Gastrocnemius medialis (tissue), 4 donors: Measurements from ENCODE around the gene POU2AF1. TPM values are rescaled to one million over a fixed set of nuclear protein-coding genes. Genes with fewer than 3 reads are reported as not detected.

Experiments used
- ATAC-seq, 2 donors: fragments of 150-250 bp; one replicate each; pipeline ENCODE4 v1.9.1; 2016
- DNase-seq, 2 donors: peaks; one replicate each; pipeline ENCODE4 v3.0.0-alpha.2; 2019
- H3K27ac ChIP-seq, 4 donors: fragments of 200-600 bp; sonication (generic); 1 replicate in 1 of 4; 2 replicates in 3 of 4; pipeline ENCODE4 v1.5.1; 2016 to 2018; ENCODE audit warnings: mild to moderate bottlenecking in 2 of 4, moderate library complexity in 1 of 4
- H3K27me3 ChIP-seq, 3 donors: fragments of 200-600 bp; sonication (generic) in 2 of 3; 1 replicate in 1 of 3; 2 replicates in 2 of 3; pipeline versions ENCODE4 v1.5.1 to v1.6.0; 2016 to 2019; ENCODE audit warnings: mild to moderate bottlenecking in 1 of 3, moderate library complexity in 1 of 3
- H3K36me3 ChIP-seq, 2 donors: fragments of 200-600 bp; sonication (generic) in 1 of 2; one replicate each; pipeline ENCODE4 v1.5.1; 2017 to 2018
- H3K4me1 ChIP-seq, 2 donors: fragments of 200-600 bp; sonication (generic) in 1 of 2; one replicate each; pipeline ENCODE4 v1.5.1; 2016 to 2017; ENCODE audit warnings: mild to moderate bottlenecking in 2 of 2
- H3K4me3 ChIP-seq, 4 donors: fragments of 200-600 bp; sonication (generic) in 3 of 4; 1 replicate in 1 of 4; 2 replicates in 3 of 4; pipeline ENCODE4 v1.5.1; 2016 to 2019; ENCODE audit warnings: mild to moderate bottlenecking in 2 of 4
- H3K9me3 ChIP-seq, 3 donors: fragments of 200-600 bp; sonication (generic) in 2 of 3; 1 replicate in 1 of 3; 2 replicates in 2 of 3; pipeline ENCODE4 v1.5.1; 2016 to 2019
- POLR2A ChIP-seq, 2 donors: fragments of 450-650 bp; IDR thresholded peaks; one replicate each; pipeline ENCODE4 v1.6.1; 2017; ENCODE audit warnings: antibody characterized with exemption in 2 of 2, mild to moderate bottlenecking in 2 of 2, moderate library complexity in 2 of 2
- in situ Hi-C, 4 donors: fragments of 200-750 bp; cut with MboI; loops; one replicate each; pipeline versions ENCODE4 v1.15.0 to v1.8.0; 2017; ENCODE audit warnings: low sequenced_read_pairs in 4 of 4
- intact Hi-C: fragments of 100-400 bp; cut with DNase I; formaldehyde crosslinking; loops from one replicate; pipeline ENCODE4 v1.15.1; 2023; ENCODE audit warnings: low total_unique reads
- total RNA-seq, 4 donors: library from RNA; depleted of rRNA; stranded (reverse); fragments of >200 nt; gene quantifications; one replicate each; pipeline versions ENCODE4 v1.1.0 to v1.2.3, GENCODE V29; 2016
- TF ChIP-seq, protein P1 (sequence below), 5 experiments: fragments of 450-650 bp in 3 of 5; fragments of 200-600 bp in 2 of 5; sonication (generic) in 2 of 5; IDR thresholded peaks in 4 of 5; conservative IDR thresholded peaks in 1 of 5; 1 replicate in 4 of 5; 2 replicates in 1 of 5; pipeline ENCODE4 v1.5.1; 2016 to 2019; ENCODE audit warnings: antibody characterized with exemption in 5 of 5, mild to moderate bottlenecking in 3 of 5, moderate library complexity in 3 of 5

POU2AF1 gene
- total RNA-seq, 4 donors from 2014 or later: 0.29 to 0.78 TPM; not detected in 2

DNA sequence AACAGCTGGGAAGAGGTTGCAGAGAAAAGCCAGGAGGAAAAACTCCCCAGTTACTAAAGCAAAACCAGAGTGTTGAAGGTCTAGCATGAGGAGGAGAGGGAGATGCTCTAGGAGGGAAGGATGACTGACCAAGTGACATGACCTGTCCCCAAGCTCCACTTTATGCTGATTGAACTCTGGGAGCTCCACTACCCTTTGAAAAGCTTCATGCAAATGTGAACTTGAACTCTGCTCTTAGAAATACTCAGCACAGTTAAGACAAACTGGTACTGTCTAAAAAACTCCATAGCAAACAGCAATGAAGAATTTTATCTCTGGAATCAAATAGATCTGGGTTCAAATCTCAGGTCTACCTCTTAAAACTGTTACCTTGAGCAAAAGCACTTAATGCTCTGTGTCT, 14.5 kb upstream of the POU2AF1 start:
- Histone ChIP-seq H3K9me3 (no peaks in the 10 kb centered on the region), H3K27ac (no peak overlapping the region), H3K4me3 (no peak overlapping the region), H3K36me3 (no peaks in the 10 kb centered on the region), H3K27me3 (no peaks in the 10 kb centered on the region), H3K4me1 (no peaks in the 10 kb centered on the region)
- no peak for DNase-seq
- intact Hi-C loops: no loop called here
- no peak for TF ChIP-seq POLR2A (IDR thresholded peaks at IDR 0.05)
- TF ChIP-seq, protein P1, sequence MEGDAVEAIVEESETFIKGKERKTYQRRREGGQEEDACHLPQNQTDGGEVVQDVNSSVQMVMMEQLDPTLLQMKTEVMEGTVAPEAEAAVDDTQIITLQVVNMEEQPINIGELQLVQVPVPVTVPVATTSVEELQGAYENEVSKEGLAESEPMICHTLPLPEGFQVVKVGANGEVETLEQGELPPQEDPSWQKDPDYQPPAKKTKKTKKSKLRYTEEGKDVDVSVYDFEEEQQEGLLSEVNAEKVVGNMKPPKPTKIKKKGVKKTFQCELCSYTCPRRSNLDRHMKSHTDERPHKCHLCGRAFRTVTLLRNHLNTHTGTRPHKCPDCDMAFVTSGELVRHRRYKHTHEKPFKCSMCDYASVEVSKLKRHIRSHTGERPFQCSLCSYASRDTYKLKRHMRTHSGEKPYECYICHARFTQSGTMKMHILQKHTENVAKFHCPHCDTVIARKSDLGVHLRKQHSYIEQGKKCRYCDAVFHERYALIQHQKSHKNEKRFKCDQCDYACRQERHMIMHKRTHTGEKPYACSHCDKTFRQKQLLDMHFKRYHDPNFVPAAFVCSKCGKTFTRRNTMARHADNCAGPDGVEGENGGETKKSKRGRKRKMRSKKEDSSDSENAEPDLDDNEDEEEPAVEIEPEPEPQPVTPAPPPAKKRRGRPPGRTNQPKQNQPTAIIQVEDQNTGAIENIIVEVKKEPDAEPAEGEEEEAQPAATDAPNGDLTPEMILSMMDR (IDR thresholded peaks at IDR 0.05 in 4 of 5, conservative IDR thresholded peaks at IDR 0.05 in 1 of 5): no peak
- no peak for ATAC-seq
- in situ Hi-C loops: no loop called here

DNA sequence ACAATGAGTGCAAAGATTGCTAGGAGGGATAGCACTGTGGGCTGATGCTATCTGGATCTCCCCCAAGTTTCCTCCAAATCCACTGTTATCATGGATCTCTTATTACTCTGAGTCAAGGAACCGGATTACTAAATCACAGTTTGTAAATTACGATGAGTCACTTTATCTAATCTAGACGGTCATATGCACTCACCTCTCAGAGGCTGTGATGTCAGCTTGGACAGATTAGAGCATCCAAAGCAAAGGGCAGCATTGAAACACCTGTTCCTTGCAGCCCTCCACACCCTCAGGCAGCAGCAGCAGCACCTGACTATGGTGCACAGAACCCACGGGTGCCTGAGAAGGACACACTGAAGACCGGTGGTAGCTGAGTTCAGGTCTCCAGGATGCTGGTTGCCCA, 14.0 kb upstream of the POU2AF1 start:
- H3K27ac ChIP-seq: no peak overlapping the region
- no peak for TF ChIP-seq POLR2A (IDR thresholded peaks at IDR 0.05)
- TF ChIP-seq, protein P1 (IDR thresholded peaks at IDR 0.05 in 4 of 5, conservative IDR thresholded peaks at IDR 0.05 in 1 of 5): no peak
- ATAC-seq: no peak
- no peaks in the 10 kb centered on the region for H3K4me1 ChIP-seq
- H3K27me3 ChIP-seq: no peaks in the 10 kb centered on the region
- no peaks in the 10 kb centered on the region for H3K9me3 ChIP-seq
- intact Hi-C loops (no loop called here), in situ Hi-C loops (no loop called here)
- H3K4me3 ChIP-seq: no peak overlapping the region
- DNase-seq: no peak
- no peaks in the 10 kb centered on the region for H3K36me3 ChIP-seq

DNA sequence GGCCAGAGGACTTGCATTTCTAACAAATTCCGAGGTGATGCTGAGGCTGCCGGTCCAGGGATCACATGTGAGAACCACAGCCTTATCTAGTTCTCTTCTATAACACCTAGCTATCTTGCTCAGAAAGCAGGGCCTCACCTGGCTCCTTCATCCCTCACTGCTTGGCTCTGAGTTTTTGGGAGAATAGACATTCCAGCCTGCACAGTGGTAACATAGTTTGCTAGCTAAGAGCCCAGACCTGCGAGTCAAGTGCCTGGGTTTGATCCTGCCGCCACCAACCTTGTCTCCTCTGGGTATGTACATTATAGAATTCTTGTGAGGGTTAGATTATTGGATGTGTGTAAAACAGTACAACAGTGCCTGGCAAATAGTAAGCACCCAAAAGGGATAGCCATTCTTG, 13.5 kb upstream of the POU2AF1 start:
- no peak for DNase-seq
- no peak overlapping the region for H3K27ac ChIP-seq
- H3K36me3 ChIP-seq: no peaks in the 10 kb centered on the region
- H3K9me3 ChIP-seq: no peaks in the 10 kb centered on the region
- H3K4me3 ChIP-seq: no peak overlapping the region
- H3K4me1 ChIP-seq: no peaks in the 10 kb centered on the region
- no peaks in the 10 kb centered on the region for H3K27me3 ChIP-seq
- ATAC-seq: no peak
- intact Hi-C loops (no loop called here), in situ Hi-C loops (no loop called here)
- no peak for TF ChIP-seq POLR2A (IDR thresholded peaks at IDR 0.05)
- TF ChIP-seq, protein P1 (IDR thresholded peaks at IDR 0.05 in 4 of 5, conservative IDR thresholded peaks at IDR 0.05 in 1 of 5): no peak

DNA sequence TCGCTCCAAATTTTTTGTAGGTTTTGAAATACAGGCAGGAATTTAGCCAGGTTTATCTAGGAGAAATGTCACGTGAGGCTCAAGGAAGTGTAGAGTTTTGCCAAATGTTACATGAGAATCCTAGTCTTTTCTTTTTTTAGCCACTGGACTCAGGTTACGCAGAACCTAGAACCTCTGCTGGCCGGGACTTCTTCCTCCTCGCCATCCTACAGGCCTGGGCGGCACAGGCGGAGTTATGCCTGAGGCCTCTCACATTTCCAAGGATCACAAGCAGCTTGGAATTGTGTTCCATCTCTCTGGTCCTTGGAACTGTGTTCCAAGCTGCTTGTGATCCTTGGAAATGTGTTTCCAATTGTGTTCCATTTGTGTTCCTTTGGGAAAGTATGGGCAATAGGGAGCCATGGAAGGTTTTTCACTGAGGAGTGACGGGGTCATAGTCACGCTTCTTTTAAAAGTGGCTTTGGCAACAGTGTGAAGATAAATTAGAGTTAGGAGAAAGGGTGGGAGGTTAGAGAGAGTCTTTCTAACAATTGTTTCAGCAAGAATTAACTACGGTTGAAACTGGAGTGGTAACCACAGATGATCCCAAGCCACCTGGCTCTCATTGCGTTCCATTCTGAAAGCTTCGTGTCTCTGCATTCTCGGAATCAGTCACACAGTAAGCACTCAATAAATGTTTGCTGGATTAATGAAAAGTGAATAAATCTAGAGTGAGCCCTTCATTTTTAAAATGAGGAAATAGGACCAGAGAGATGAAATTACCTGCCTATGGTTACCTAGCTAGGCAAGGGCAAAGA, 12.5 kb upstream of the POU2AF1 start:
- intact Hi-C loops: no loop called here
- DNase-seq (peak; percentile 60 to 65), ATAC-seq (peak; percentile 94 to 96)
- H3K27ac ChIP-seq: peak overlapping the region; percentile 4 to 62 (median 24)
- no peak overlapping the region for H3K4me3 ChIP-seq
- TF ChIP-seq POLR2A (IDR thresholded peaks at IDR 0.05): no peak
- H3K9me3 ChIP-seq: no peaks in the 10 kb centered on the region
- no peaks in the 10 kb centered on the region for H3K36me3 ChIP-seq
- no peaks in the 10 kb centered on the region for H3K27me3 ChIP-seq
- H3K4me1 ChIP-seq: no peaks in the 10 kb centered on the region
- in situ Hi-C loops: no loop called here

DNA sequence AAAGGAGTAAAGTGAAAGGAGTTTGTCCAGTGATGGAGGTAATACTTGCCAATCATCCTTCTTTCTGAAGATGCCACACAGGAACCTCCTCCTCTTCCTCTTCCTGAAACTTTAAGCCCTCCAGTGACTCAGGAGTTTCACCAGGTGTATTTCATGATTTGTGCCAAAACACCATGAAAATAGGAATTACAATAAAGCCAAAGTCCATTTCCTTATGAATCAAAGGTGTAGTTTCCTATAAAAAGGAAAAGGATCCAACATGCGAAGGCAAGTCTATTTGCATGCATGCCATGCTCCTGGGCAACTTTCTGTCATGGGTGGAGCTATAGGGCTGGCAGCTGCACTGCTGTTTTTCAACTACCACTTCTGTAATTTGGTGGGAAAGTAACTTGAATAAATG, 9.8 kb upstream of the POU2AF1 start:
- Histone ChIP-seq H3K36me3 (no peaks in the 10 kb centered on the region), H3K27me3 (no peaks in the 10 kb centered on the region), H3K4me3 (no peak overlapping the region), H3K27ac (no peak overlapping the region), H3K4me1 (no peaks in the 10 kb centered on the region), H3K9me3 (no peaks in the 10 kb centered on the region)
- no peak for DNase-seq
- in situ Hi-C loops: no loop called here
- no peak for ATAC-seq
- intact Hi-C loops: no loop called here
- TF ChIP-seq, protein P1 (IDR thresholded peaks at IDR 0.05 in 4 of 5, conservative IDR thresholded peaks at IDR 0.05 in 1 of 5): no peak
- TF ChIP-seq POLR2A (IDR thresholded peaks at IDR 0.05): no peak
